ENCODE data around the gene CNOT2.

- TF ChIP-seq, protein P1, sequence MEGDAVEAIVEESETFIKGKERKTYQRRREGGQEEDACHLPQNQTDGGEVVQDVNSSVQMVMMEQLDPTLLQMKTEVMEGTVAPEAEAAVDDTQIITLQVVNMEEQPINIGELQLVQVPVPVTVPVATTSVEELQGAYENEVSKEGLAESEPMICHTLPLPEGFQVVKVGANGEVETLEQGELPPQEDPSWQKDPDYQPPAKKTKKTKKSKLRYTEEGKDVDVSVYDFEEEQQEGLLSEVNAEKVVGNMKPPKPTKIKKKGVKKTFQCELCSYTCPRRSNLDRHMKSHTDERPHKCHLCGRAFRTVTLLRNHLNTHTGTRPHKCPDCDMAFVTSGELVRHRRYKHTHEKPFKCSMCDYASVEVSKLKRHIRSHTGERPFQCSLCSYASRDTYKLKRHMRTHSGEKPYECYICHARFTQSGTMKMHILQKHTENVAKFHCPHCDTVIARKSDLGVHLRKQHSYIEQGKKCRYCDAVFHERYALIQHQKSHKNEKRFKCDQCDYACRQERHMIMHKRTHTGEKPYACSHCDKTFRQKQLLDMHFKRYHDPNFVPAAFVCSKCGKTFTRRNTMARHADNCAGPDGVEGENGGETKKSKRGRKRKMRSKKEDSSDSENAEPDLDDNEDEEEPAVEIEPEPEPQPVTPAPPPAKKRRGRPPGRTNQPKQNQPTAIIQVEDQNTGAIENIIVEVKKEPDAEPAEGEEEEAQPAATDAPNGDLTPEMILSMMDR (IDR thresholded peaks at IDR 0.05): no peak
- TF ChIP-seq POLR2A (IDR thresholded peaks at IDR 0.05): no peak
Observed at GRCh38 chr12:70351076-70351475, 107.8 kb downstream of the CNOT2 start.
